Ovary (tissue), 9 donors: ENCODE data around the gene PPM1K. TPM values are rescaled to one million over a fixed set of nuclear protein-coding genes. Genes with fewer than 3 reads are reported as not detected.

ENCODE experiments used
- DNase-seq, 5 donors: peaks; one replicate each; pipeline ENCODE4 v3.0.0-alpha.2; 2019 to 2020
- H3K27ac ChIP-seq, 2 donors: fragments of 200-600 bp; one replicate each; pipeline versions ENCODE4 v1.5.1 to v1.8.0; 2019 to 2022
- H3K27me3 ChIP-seq: fragments of 200-600 bp; one replicate; pipeline ENCODE4 v1.8.0; 2022
- H3K36me3 ChIP-seq: fragments of 200-600 bp; sonication (generic); one replicate; pipeline ENCODE4 v1.5.1; 2019
- H3K4me1 ChIP-seq: one replicate; pipeline ENCODE4 v1.8.1; 2013; ENCODE audit warnings: mild to moderate bottlenecking, moderate library complexity; ENCODE audit not compliant: insufficient read depth
- H3K4me3 ChIP-seq: fragments of 200-600 bp; sonication (generic); one replicate; pipeline ENCODE4 v1.5.1; 2017
- H3K9me3 ChIP-seq, 2 donors: fragments of 200-600 bp in 1 of 2; sonication (generic) in 1 of 2; one replicate each; pipeline versions ENCODE4 v1.5.1 to v1.8.1; 2013 to 2019; ENCODE audit warnings: mild to moderate bottlenecking in 1 of 2, moderate library complexity in 1 of 2
- CTCF ChIP-seq, 3 donors: fragments of 450-650 bp in 2 of 3; fragments of 200-600 bp in 1 of 3; IDR thresholded peaks; one replicate each; pipeline versions ENCODE4 v1.5.1 to v1.8.0; 2016 to 2022; ENCODE audit warnings: antibody characterized with exemption in 3 of 3, mild to moderate bottlenecking in 1 of 3
- EP300 ChIP-seq: sonication (generic); formaldehyde crosslinking; IDR thresholded peaks from one replicate; pipeline ENCODE4 v1.6.1; 2017; ENCODE audit warnings: antibody characterized with exemption
- POLR2A ChIP-seq: fragments of 450-650 bp; IDR thresholded peaks from one replicate; pipeline ENCODE4 v1.6.1; 2017; ENCODE audit warnings: antibody characterized with exemption, mild to moderate bottlenecking, moderate library complexity
- WGBS, 3 donors: extraction: QIAGEN DNeasy Blood & Tissue Kit in 1 of 3; methylation state at CpG; one replicate each; pipeline versions ENCODE4 v1.1.5 to v1.1.7; 2013 to 2017; 5-methylcytosine and 5-hydroxymethylcytosine counted together
- intact Hi-C, 4 donors: fragments of 100-400 bp; cut with DNase I; formaldehyde crosslinking; loops; one replicate each; pipeline versions ENCODE4 v1.11.0 to v1.15.1; 2022 to 2023
- polyA plus RNA-seq, 2 donors: library from polyadenylated mRNA; stranded (reverse); fragments of 200-250 nt in 1 of 2; fragments of 350-450 nt in 1 of 2; fragmentation: Illumina TruSeq in 1 of 2; extraction: RNeasy Lipid Tissue Mini Kit (QIAGEN cat#74804) in 1 of 2; gene quantifications; one replicate each; pipeline ENCODE4 v1.2.3, GENCODE V29; 2013 to 2014
- total RNA-seq, 7 donors: library from RNA; depleted of rRNA in 2 of 7; stranded (reverse); fragments of >200 nt in 2 of 7; fragmentation: NEBNext Ultra II Directional in 3 of 7; extraction: Animal tissue kit (Norgen Biotek cat#: 25700) in 3 of 7; gene quantifications; one replicate each; pipeline versions ENCODE4 v1.1.0 to v1.2.4, GENCODE V29; 2016 to 2023
- donor health status: DM: no; HTN: no; CAD: no; lungs with moderate emphysema.
- donor health status: DM: no; HTN: no; CAD: no.
- donor health status: Bipolar disorder and iron deficiency.
- donor health status: DM: yes; HTN: yes; CAD: no.
- donor health status: DM: no; HTN: no; CAD: no.
- donor health status: DM: yes; HTN: yes; CAD: no.

The PPM1K gene
- total and polyA plus RNA-seq, 9 donors: 33.6 to 111 (median 50.5) TPM

- no peak for DNase-seq
- H3K4me1 ChIP-seq: peaks cover 2% of the 10 kb centered on the region
- H3K9me3 ChIP-seq: no peaks in the 10 kb centered on the region
- no peak for TF ChIP-seq POLR2A
- H3K27ac ChIP-seq: no peak overlapping the region
- H3K4me3 ChIP-seq: no peak overlapping the region
- 86 to 98% (median 97%) methylated on average over 1 of the region's 1 CpG for WGBS, 3 donors
- no peaks in the 10 kb centered on the region for H3K27me3 ChIP-seq
- no peaks in the 10 kb centered on the region for H3K36me3 ChIP-seq
- intact Hi-C loops: loop anchor here in 1 of 4 donors (10.0 kb wide), 1 partner anchor 151 kb away; the partner anchor contains the start of gene HERC6
These were observed 60.8 kb downstream of the PPM1K start for GRCh38 chr4:88223516-88223915.

- intact Hi-C loops: loop anchor here (5.0 to 10.0 kb wide), 7 partner anchors 184 to 374 kb away; partner anchors contain the start of gene HERC5 (in 1 of the 4)
- 1 to 3% (median 1%) methylated on average over 5 of the region's 5 CpGs for WGBS, 3 donors
These were observed 65.3 kb downstream of the PPM1K start for GRCh38 chr4:88219099-88219498.

GRCh38 chr4:88217169-88217568 is 67.2 kb downstream of the PPM1K start:
- H3K27me3 ChIP-seq: no peaks in the 10 kb centered on the region
- H3K27ac ChIP-seq: no peak overlapping the region
- no peak overlapping the region for H3K4me3 ChIP-seq
- H3K4me1 ChIP-seq: no peaks in the 10 kb centered on the region
- no peaks in the 10 kb centered on the region for H3K9me3 ChIP-seq
- no peak for TF ChIP-seq EP300
- no peak for TF ChIP-seq CTCF (IDR thresholded peaks at IDR 0.05)
- TF ChIP-seq POLR2A: no peak
- 95 to 97% (median 96%) methylated on average over 4 of the region's 4 CpGs for WGBS, 3 donors
- intact Hi-C loops: loop anchor here (5.0 to 10.0 kb wide), 7 partner anchors 182 to 372 kb away; partner anchors contain the start of gene HERC5 (in 1 of the 4)
- no peak for DNase-seq
- H3K36me3 ChIP-seq: no peaks in the 10 kb centered on the region

More at GRCh38 chr4:88219099-88219498, 65.3 kb downstream of the PPM1K start:
- TF ChIP-seq CTCF (IDR thresholded peaks at IDR 0.05) (peak; percentile 62 to 82 (median 78)), POLR2A (no peak)
- no peak overlapping the region for H3K27ac ChIP-seq
- no peak overlapping the region for H3K4me3 ChIP-seq
- no peaks in the 10 kb centered on the region for H3K9me3 ChIP-seq
- H3K27me3 ChIP-seq: no peaks in the 10 kb centered on the region
- H3K36me3 ChIP-seq: no peaks in the 10 kb centered on the region
- no peaks in the 10 kb centered on the region for H3K4me1 ChIP-seq
- no peak for DNase-seq

- no peaks in the 10 kb centered on the region for H3K9me3 ChIP-seq
- no peaks in the 10 kb centered on the region for H3K4me1 ChIP-seq
- no peak overlapping the region for H3K27ac ChIP-seq
- 80 to 87% (median 80%) methylated on average over 6 of the region's 6 CpGs for WGBS, 3 donors
- DNase-seq: no peak
- no peak overlapping the region for H3K4me3 ChIP-seq
- H3K36me3 ChIP-seq: no peaks in the 10 kb centered on the region
- TF ChIP-seq CTCF (IDR thresholded peaks at IDR 0.05) (no peak), POLR2A (no peak), EP300 (no peak)
- intact Hi-C loops: loop anchor here (5.0 to 10.0 kb wide), 7 partner anchors 182 to 372 kb away; partner anchors contain the start of gene HERC5 (in 1 of the 4)
- H3K27me3 ChIP-seq: no peaks in the 10 kb centered on the region
These were observed 68.0 kb downstream of the PPM1K start for GRCh38 chr4:88216395-88216794.

- Histone ChIP-seq H3K4me1 (no peaks in the 10 kb centered on the region), H3K27ac (no peak overlapping the region), H3K36me3 (no peaks in the 10 kb centered on the region), H3K27me3 (no peaks in the 10 kb centered on the region), H3K9me3 (no peaks in the 10 kb centered on the region), H3K4me3 (no peak overlapping the region)
- DNase-seq: no peak
- no peak for TF ChIP-seq CTCF (IDR thresholded peaks at IDR 0.05)
- TF ChIP-seq EP300: no peak
- TF ChIP-seq POLR2A: no peak
- WGBS, 3 donors: 73 to 86% (median 73%) methylated on average over 2 of the region's 2 CpGs
- intact Hi-C loops: loop anchor here (5.0 to 10.0 kb wide), 7 partner anchors 181 to 371 kb away; partner anchors contain the start of gene HERC5 (in 1 of the 4)
These were observed 69.0 kb downstream of the PPM1K start for GRCh38 chr4:88215351-88215750.
